Mesenchymal stem cell (in vitro differentiated cells and primary cell): ENCODE measurements around the gene PBX1.

ENCODE experiments used
- DNase-seq: peaks from one replicate; pipeline ENCODE4 v3.0.0-alpha.2; 2013
- H2AFZ ChIP-seq: one replicate; pipeline ENCODE4 v1.6.1; 2013; ENCODE audit warnings: low read depth, mild to moderate bottlenecking, control low read depth, inconsistent platforms, low read length, moderate library complexity
- H2AK5ac ChIP-seq: 2 replicates; pipeline ENCODE4 v1.6.1; 2013; ENCODE audit warnings: low read length, moderate library complexity, mild to moderate bottlenecking, inconsistent platforms; ENCODE audit not compliant: severe bottlenecking
- H2BK120ac ChIP-seq: one replicate; pipeline ENCODE4 v1.6.1; 2013; ENCODE audit warnings: low read depth, mild to moderate bottlenecking, inconsistent platforms, low read length, moderate library complexity
- H2BK12ac ChIP-seq, 2 experiments: one replicate each; pipeline ENCODE4 v1.6.1; 2013; ENCODE audit warnings: inconsistent platforms in 2 of 2, low read length in 2 of 2, mild to moderate bottlenecking in 2 of 2, moderate library complexity in 2 of 2, control low read depth in 1 of 2
- H2BK15ac ChIP-seq: one replicate; pipeline ENCODE4 v1.6.1; 2013; ENCODE audit warnings: mild to moderate bottlenecking, low read depth, inconsistent platforms; ENCODE audit not compliant: poor library complexity, severe bottlenecking
- H2BK5ac ChIP-seq: 2 replicates; pipeline ENCODE4 v1.6.1; 2013; ENCODE audit warnings: low read depth, mild to moderate bottlenecking, low read length, control low read depth, inconsistent platforms; ENCODE audit not compliant: poor library complexity, severe bottlenecking
- H3K14ac ChIP-seq, 2 experiments: one replicate each; pipeline ENCODE4 v1.6.1; 2013; ENCODE audit warnings: inconsistent platforms in 2 of 2, low read length in 2 of 2, control low read depth in 1 of 2, mild to moderate bottlenecking in 1 of 2, moderate library complexity in 1 of 2
- H3K18ac ChIP-seq, 2 experiments: one replicate each; pipeline ENCODE4 v1.6.1; 2013; ENCODE audit warnings: inconsistent platforms in 2 of 2, low read length in 2 of 2, control low read depth in 1 of 2, low read depth in 1 of 2, mild to moderate bottlenecking in 1 of 2
- H3K23ac ChIP-seq, 2 experiments: one replicate each; pipeline ENCODE4 v1.6.1; 2013; ENCODE audit warnings: inconsistent platforms in 2 of 2, low read length in 2 of 2, mild to moderate bottlenecking in 2 of 2, moderate library complexity in 2 of 2, control low read depth in 1 of 2
- H3K27ac ChIP-seq: 2 replicates; pipeline ENCODE4 v1.5.1; 2013; ENCODE audit warnings: mild to moderate bottlenecking, moderate library complexity, low read length, control low read depth, inconsistent platforms; ENCODE audit not compliant: poor library complexity, severe bottlenecking
- H3K27me3 ChIP-seq, 2 experiments: 2 replicates each; pipeline versions ENCODE4 v1.6.1 to v1.7.0; 2013; ENCODE audit warnings: low read length in 2 of 2, mild to moderate bottlenecking in 2 of 2, moderate library complexity in 2 of 2, control low read depth in 1 of 2, inconsistent platforms in 1 of 2; ENCODE audit not compliant: control insufficient read depth in 1 of 2, insufficient read depth in 1 of 2
- H3K36me3 ChIP-seq, 2 experiments: 2 replicates each; pipeline versions ENCODE4 v1.6.1 to v1.7.0; 2013; ENCODE audit warnings: low read length in 2 of 2, control low read depth in 1 of 2, inconsistent platforms in 1 of 2, low read depth in 1 of 2, mild to moderate bottlenecking in 1 of 2; ENCODE audit not compliant: insufficient read depth in 2 of 2, control insufficient read depth in 1 of 2
- H3K4ac ChIP-seq, 2 experiments: one replicate each; pipeline ENCODE4 v1.6.1; 2013; ENCODE audit warnings: inconsistent platforms in 2 of 2, low read length in 2 of 2, mild to moderate bottlenecking in 2 of 2, moderate library complexity in 2 of 2, control low read depth in 1 of 2, low read depth in 1 of 2
- H3K4me1 ChIP-seq: 2 replicates; pipeline ENCODE4 v1.6.1; 2013; ENCODE audit warnings: low read depth, low read length, control low read depth; ENCODE audit not compliant: control insufficient read depth, insufficient read depth
- H3K4me2 ChIP-seq: 2 replicates; pipeline ENCODE4 v1.6.1; 2013; ENCODE audit warnings: low read length, mild to moderate bottlenecking, inconsistent platforms; ENCODE audit not compliant: poor library complexity, severe bottlenecking
- H3K4me3 ChIP-seq, 2 experiments: 2 replicates each; pipeline versions ENCODE4 v1.5.1 to v1.7.0; 2013; ENCODE audit warnings: low read length in 2 of 2, mild to moderate bottlenecking in 2 of 2, control low read depth in 1 of 2, low read depth in 1 of 2; ENCODE audit not compliant: insufficient read depth in 1 of 2
- H3K79me1 ChIP-seq: replicated peaks from 2 replicates; pipeline ENCODE4 v1.6.1; 2013; ENCODE audit warnings: mild to moderate bottlenecking, control low read depth, low read length, inconsistent platforms; ENCODE audit not compliant: poor library complexity, severe bottlenecking
- H3K9ac ChIP-seq: 2 replicates; pipeline ENCODE4 v1.7.0; 2013; ENCODE audit warnings: mild to moderate bottlenecking, low read length, moderate library complexity
- H3K9me3 ChIP-seq: 2 replicates; pipeline ENCODE4 v1.7.0; 2013; ENCODE audit warnings: mild to moderate bottlenecking, low read length; ENCODE audit not compliant: control insufficient read depth
- H4K8ac ChIP-seq: one replicate; pipeline ENCODE4 v1.6.1; 2013; ENCODE audit warnings: inconsistent platforms, mild to moderate bottlenecking, low read length, moderate library complexity
- H4K91ac ChIP-seq: one replicate; pipeline ENCODE4 v1.6.1; 2013; ENCODE audit warnings: mild to moderate bottlenecking, low read length, inconsistent platforms
- WGBS: methylation state at CpG from one replicate; pipeline ENCODE4 v1.1.7; 2013; ENCODE audit warnings: mixed read lengths; 5-methylcytosine and 5-hydroxymethylcytosine counted together

The PBX1 gene

DNA sequence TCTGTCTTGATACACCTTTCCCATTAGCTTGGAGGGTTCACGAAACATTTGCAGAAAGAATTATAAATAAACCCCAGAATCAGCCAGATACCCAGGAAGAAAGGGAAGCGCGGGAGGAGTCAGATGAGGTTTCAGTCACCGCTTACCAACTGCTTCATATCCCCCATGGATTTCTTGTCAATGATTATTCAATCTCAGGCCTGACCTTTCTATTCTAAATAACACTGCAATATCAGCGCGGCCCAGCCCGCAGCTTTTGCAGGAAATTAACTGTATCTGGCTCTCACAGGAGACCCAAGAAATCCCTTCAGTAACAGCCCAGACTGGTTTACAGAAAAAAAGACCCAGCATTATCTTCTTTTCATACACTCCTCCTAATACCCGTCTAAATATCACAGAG lies 308.6 kb downstream of the PBX1 start:
- DNase-seq, result no peak
- no peak overlapping the region for H3K14ac ChIP-seq
- H4K8ac ChIP-seq, result no peak overlapping the region
- H3K9ac ChIP-seq, result no peak overlapping the region
- H2BK5ac ChIP-seq, result no peak overlapping the region
- H2AK5ac ChIP-seq, result no peak overlapping the region
- no peak overlapping the region for H2BK15ac ChIP-seq
- 91% methylated on average over 8 of the region's 8 CpGs for WGBS
- no peak overlapping the region for H2BK12ac ChIP-seq
- H3K4me2 ChIP-seq, result no peak overlapping the region
- H3K9me3 ChIP-seq, result no peaks in the 10 kb centered on the region
- H3K4ac ChIP-seq, result no peak overlapping the region
- H2BK120ac ChIP-seq, result no peak overlapping the region
- H3K36me3 ChIP-seq, result no peaks in the 10 kb centered on the region
- no peak overlapping the region for H3K18ac ChIP-seq
- H3K4me3 ChIP-seq, result no peak overlapping the region
- H3K23ac ChIP-seq, result no peak overlapping the region
- no peaks in the 10 kb centered on the region for H3K79me1 ChIP-seq
- peaks cover 3 to 4% of the 10 kb centered on the region in 2 experiments for H3K27me3 ChIP-seq
- no peak overlapping the region for H2AFZ ChIP-seq
- no peak overlapping the region for H4K91ac ChIP-seq
- no peak overlapping the region for H3K27ac ChIP-seq
- no peaks in the 10 kb centered on the region for H3K4me1 ChIP-seq

DNA sequence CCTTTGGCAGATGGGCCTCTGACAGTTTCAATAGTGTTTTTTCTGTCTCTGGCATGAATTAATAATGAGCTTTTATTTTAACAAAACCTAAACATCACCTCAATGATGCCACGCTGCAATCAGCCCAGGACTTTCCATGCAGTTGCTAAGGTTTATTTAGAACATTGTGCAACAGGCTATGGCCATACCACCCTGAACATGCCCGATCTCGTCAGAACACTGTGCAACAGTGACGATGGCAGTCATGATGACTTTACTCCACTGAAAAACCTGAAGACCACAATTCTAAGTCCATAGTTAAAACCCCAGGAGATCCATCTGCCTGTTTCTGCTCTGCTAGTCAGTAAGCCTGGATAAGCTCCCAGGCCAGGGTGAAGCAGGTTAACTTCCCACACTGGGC lies 310.0 kb downstream of the PBX1 start:
- Histone ChIP-seq H2BK12ac (no peak overlapping the region), H3K4me1 (no peaks in the 10 kb centered on the region), H2AK5ac (no peak overlapping the region), H3K14ac (no peak overlapping the region), H3K4me2 (no peak overlapping the region), H3K4me3 (no peak overlapping the region), H3K79me1 (no peaks in the 10 kb centered on the region), H3K9ac (no peak overlapping the region), H3K36me3 (no peaks in the 10 kb centered on the region), H3K23ac (no peak overlapping the region), H4K91ac (no peak overlapping the region), H2AFZ (no peak overlapping the region), H2BK5ac (no peak overlapping the region), H2BK15ac (no peak overlapping the region), H4K8ac (no peak overlapping the region), H3K18ac (no peak overlapping the region), H3K27ac (no peak overlapping the region), H3K4ac (no peak overlapping the region), H3K27me3 (peaks cover 0 to 4% of the 10 kb centered on the region in 2 experiments), H3K9me3 (no peaks in the 10 kb centered on the region), H2BK120ac (no peak overlapping the region)
- 94% methylated on average over 4 of the region's 4 CpGs for WGBS
- no peak for DNase-seq

GRCh38 chr1:164875518-164875917 lies 316.5 kb downstream of the PBX1 start:
- H3K79me1 ChIP-seq, result no peaks in the 10 kb centered on the region
- H2BK12ac ChIP-seq, result no peak overlapping the region
- H4K91ac ChIP-seq, result no peak overlapping the region
- H2AFZ ChIP-seq, result no peak overlapping the region
- no peak overlapping the region for H3K27ac ChIP-seq
- no peak overlapping the region for H2BK5ac ChIP-seq
- no peak overlapping the region for H3K4me3 ChIP-seq
- WGBS, result 83% methylated on average over 3 of the region's 3 CpGs
- no peak overlapping the region for H2BK15ac ChIP-seq
- H2AK5ac ChIP-seq, result no peak overlapping the region
- H3K23ac ChIP-seq, result no peak overlapping the region
- no peak overlapping the region for H4K8ac ChIP-seq
- no peak overlapping the region for H3K18ac ChIP-seq
- DNase-seq, result no peak
- H3K36me3 ChIP-seq, result no peaks in the 10 kb centered on the region
- no peak overlapping the region for H3K4ac ChIP-seq
- no peak overlapping the region for H3K4me2 ChIP-seq
- no peaks in the 10 kb centered on the region for H3K9me3 ChIP-seq
- no peaks in the 10 kb centered on the region for H3K27me3 ChIP-seq
- no peak overlapping the region for H2BK120ac ChIP-seq
- no peak overlapping the region for H3K14ac ChIP-seq
- H3K4me1 ChIP-seq, result no peaks in the 10 kb centered on the region
- H3K9ac ChIP-seq, result no peak overlapping the region

DNA sequence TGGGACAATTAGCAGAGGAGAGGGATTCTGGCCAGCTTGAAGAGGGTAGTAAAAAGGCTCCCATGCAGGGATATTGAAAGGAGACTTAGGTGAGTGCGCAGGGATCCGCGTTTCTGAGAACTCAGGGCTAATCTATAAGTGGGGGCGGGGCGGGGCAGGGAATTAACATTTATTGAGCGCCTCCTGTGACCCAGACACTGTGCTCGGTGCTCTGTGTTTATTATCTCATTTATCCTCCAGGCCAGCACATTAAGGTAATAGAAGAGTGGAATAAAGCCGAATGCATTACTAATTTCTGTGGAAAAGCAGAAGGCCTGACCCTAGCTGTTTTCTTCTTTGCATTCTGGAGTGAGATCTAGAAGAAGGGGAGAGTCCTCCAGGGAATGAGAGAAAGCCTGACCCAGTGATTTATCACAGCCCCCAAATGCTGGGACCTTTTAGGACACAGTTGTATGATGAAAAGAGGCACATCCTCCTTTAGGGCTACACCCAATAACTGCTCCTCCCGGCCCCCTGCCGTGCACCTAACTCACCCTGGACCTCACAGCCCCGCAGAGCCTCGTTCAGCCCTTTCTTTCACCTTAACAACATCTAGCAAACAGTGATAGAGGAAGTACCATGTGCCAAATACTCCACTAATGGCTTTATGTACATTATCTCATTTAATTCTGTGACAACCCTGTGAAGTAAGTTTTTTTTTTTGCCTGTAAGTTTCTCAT lies 317.6 kb downstream of the PBX1 start:
- H2BK5ac ChIP-seq, result no peak overlapping the region
- H3K9me3 ChIP-seq, result no peaks in the 10 kb centered on the region

More for the DNA sequence above, 317.6 kb downstream of the PBX1 start:
- Histone ChIP-seq H3K4me1 (no peaks in the 10 kb centered on the region), H2AK5ac (no peak overlapping the region), H4K8ac (no peak overlapping the region), H2BK12ac (no peak overlapping the region), H4K91ac (no peak overlapping the region), H2BK120ac (no peak overlapping the region), H2AFZ (no peak overlapping the region), H3K4me2 (no peak overlapping the region), H3K27ac (no peak overlapping the region), H2BK15ac (no peak overlapping the region), H3K23ac (no peak overlapping the region), H3K27me3 (no peaks in the 10 kb centered on the region), H3K4me3 (no peak overlapping the region), H3K18ac (no peak overlapping the region), H3K36me3 (no peaks in the 10 kb centered on the region), H3K4ac (no peak overlapping the region), H3K79me1 (no peaks in the 10 kb centered on the region), H3K14ac (no peak overlapping the region), H3K9ac (no peak overlapping the region)
- 73% methylated on average over 10 of the region's 12 CpGs for WGBS
- DNase-seq, result no peak
